ENCODE measurements around the gene AGR3.
A peak's percentile ranks its signal among the peaks of the same experiment; 100 is the strongest.

AGR3 gene

GRCh38 chr7:16838386-16838785, 43.4 kb downstream of the AGR3 start:
- no peak for DNase-seq

GRCh38 chr7:16836481-16836880, 45.3 kb downstream of the AGR3 start:
- DNase-seq = no peak

- no peak for DNase-seq
Observed at GRCh38 chr7:16833373-16833772, 48.4 kb downstream of the AGR3 start.

GRCh38 chr7:16826060-16826459, 55.7 kb downstream of the AGR3 start:
- DNase-seq = no peak

- no peak for DNase-seq
Observed at GRCh38 chr7:16822029-16822428, 59.8 kb downstream of the AGR3 start.

- DNase-seq = no peak
Observed at GRCh38 chr7:16818732-16819131, 63.1 kb downstream of the AGR3 start.

- no peak for DNase-seq
Observed at GRCh38 chr7:16817536-16817935, 64.2 kb downstream of the AGR3 start.

- peak in 1 of 51 donors; percentile 6 for DNase-seq
Observed at GRCh38 chr7:16816824-16817223, 65.0 kb downstream of the AGR3 start.

- DNase-seq = no peak
Observed at GRCh38 chr7:16815001-16815400, 66.8 kb downstream of the AGR3 start.

- no peak for DNase-seq
Observed at GRCh38 chr7:16813232-16813616, 68.6 kb downstream of the AGR3 start.

- DNase-seq = no peak
Observed at GRCh38 chr7:16812542-16813231, 69.1 kb downstream of the AGR3 start.

- no peak for DNase-seq
Observed at GRCh38 chr7:16811551-16811950, 70.2 kb downstream of the AGR3 start.

- no peak for DNase-seq
Observed at GRCh38 chr7:16810573-16810972, 71.2 kb downstream of the AGR3 start.

- no peak for DNase-seq
Observed at GRCh38 chr7:16810112-16810511, 71.7 kb downstream of the AGR3 start.
